HepG2 (cell line): ENCODE measurements around the gene DACT2. TPM values are rescaled to one million over a fixed set of nuclear protein-coding genes. Genes with fewer than 3 reads are reported as not detected.

ENCODE experiments used
- ARID5B ChIP-seq: IDR thresholded peaks from 2 replicates; pipeline ENCODE4 v1.4.0; 2020; ENCODE audit warnings: mild to moderate bottlenecking, missing genetic modification reagents
- ARNTL ChIP-seq: sonication (generic); formaldehyde crosslinking; IDR thresholded peaks from 2 replicates; pipeline ENCODE4 v1.4.0; 2020; ENCODE audit warnings: mild to moderate bottlenecking, missing genetic modification reagents
- GMEB2 ChIP-seq: IDR thresholded peaks from 2 replicates; pipeline ENCODE4 v1.6.1; 2016; ENCODE audit warnings: missing biosample characterization, missing genetic modification reagents, low read depth
- GRHL1 ChIP-seq: sonication (generic); formaldehyde crosslinking; conservative IDR thresholded peaks from 2 replicates; pipeline ENCODE4 v1.8.0; 2022; ENCODE audit warnings: missing genetic modification reagents
- HMG20B ChIP-seq: conservative IDR thresholded peaks from 2 replicates; pipeline ENCODE4 v1.6.1; 2016; ENCODE audit warnings: missing genetic modification reagents, missing compliant biosample characterization
- HMGA1 ChIP-seq: sonication (generic); formaldehyde crosslinking; conservative IDR thresholded peaks from 2 replicates; pipeline ENCODE4 v1.4.0; 2020; ENCODE audit warnings: missing genetic modification reagents
- MED1 ChIP-seq: sonication (generic); formaldehyde crosslinking; IDR thresholded peaks from 2 replicates; pipeline ENCODE4 v1.4.0; 2020; ENCODE audit warnings: missing genetic modification reagents
- NR2F6 ChIP-seq, 2 experiments: IDR thresholded peaks; 2 replicates each; pipeline ENCODE4 v1.6.1; 2016; ENCODE audit warnings: antibody characterized with exemption in 1 of 2, mild to moderate bottlenecking in 1 of 2
- PAF1 ChIP-seq: IDR thresholded peaks from 2 replicates; pipeline ENCODE4 v1.6.1; 2016; ENCODE audit warnings: missing genetic modification reagents, missing compliant biosample characterization
- SOX13 ChIP-seq, 3 experiments: fragments of 450-650 bp in 1 of 3; sonication (generic) in 1 of 3; formaldehyde crosslinking in 1 of 3; IDR thresholded peaks in 2 of 3; conservative IDR thresholded peaks in 1 of 3; 2 replicates each; pipeline versions ENCODE4 v1.5.0 to v1.6.1; 2016 to 2020; ENCODE audit warnings: antibody characterized with exemption in 1 of 3, mild to moderate bottlenecking in 1 of 3, missing compliant biosample characterization in 1 of 3, missing genetic modification reagents in 1 of 3, moderate library complexity in 1 of 3
- TMF1 ChIP-seq: sonication (generic); formaldehyde crosslinking; IDR thresholded peaks from 2 replicates; pipeline ENCODE4 v1.8.1; 2022; ENCODE audit warnings: low read depth, missing genetic modification reagents
- ZBTB43 ChIP-seq: sonication (generic); formaldehyde crosslinking; conservative IDR thresholded peaks from 2 replicates; pipeline ENCODE4 v1.4.0; 2020; ENCODE audit warnings: missing genetic modification reagents
- ZBTB49 ChIP-seq: sonication (generic); formaldehyde crosslinking; IDR thresholded peaks from 2 replicates; pipeline ENCODE4 v1.4.0; 2020; ENCODE audit warnings: missing genetic modification reagents, borderline replicate concordance
- ZMYM2 ChIP-seq: sonication (generic); formaldehyde crosslinking; IDR thresholded peaks from 2 replicates; pipeline ENCODE4 v1.8.0; 2022; ENCODE audit warnings: mild to moderate bottlenecking, missing genetic modification reagents
- ZNF501 ChIP-seq: sonication (generic); formaldehyde crosslinking; IDR thresholded peaks from 2 replicates; pipeline ENCODE4 v1.5.1; 2020; ENCODE audit warnings: mild to moderate bottlenecking, moderate library complexity, missing genetic modification reagents
- ZNF589 ChIP-seq: sonication (generic); formaldehyde crosslinking; conservative IDR thresholded peaks from 2 replicates; pipeline ENCODE4 v1.8.0; 2022; ENCODE audit warnings: mild to moderate bottlenecking, moderate library complexity, missing genetic modification reagents
- ZNF784 ChIP-seq: sonication (generic); formaldehyde crosslinking; IDR thresholded peaks from 2 replicates; pipeline ENCODE4 v1.5.1; 2020; ENCODE audit warnings: missing genetic modification reagents, mild to moderate bottlenecking, borderline replicate concordance
- polyA plus RNA-seq, 8 experiments: library from polyadenylated mRNA; depleted of rRNA in 3 of 8; stranded (reverse) in 7 of 8; unstranded in 1 of 8; fragments of >200 nt; fragmentation: Illumina TruSeq in 4 of 8; extraction: Trizol in 4 of 8; gene quantifications; 2 replicates each; pipeline versions ENCODE4 v1.2.1 to v1.2.3, GENCODE V29; 2011 to 2016; ENCODE audit warnings: low read depth in 4 of 8, missing spikeins in 1 of 8, mixed read lengths in 1 of 8; ENCODE audit not compliant: insufficient read depth in 1 of 8
- total RNA-seq, 5 experiments: library from RNA; depleted of rRNA; stranded (reverse); fragments of >200 nt; fragmentation: Illumina TruSeq; extraction: Trizol; gene quantifications; 2 replicates each; pipeline ENCODE4 v1.2.3, GENCODE V29; 2016; ENCODE audit warnings: low read depth in 1 of 5

Gene DACT2
- total and polyA plus RNA-seq, 2 of the 13 experiments (the other 11 are each of a cell fraction or from before 2014, with no cell fraction given), result 0.15 TPM; not detected in 1

GRCh38 chr6:168331058-168331457 lies 11.5 kb upstream of the DACT2 start (continued):
- TF ChIP-seq HMGA1 (CRISPR knock-in tag), result no peak
- TF ChIP-seq ZBTB49 (CRISPR knock-in tag), result no peak
- TF ChIP-seq ZBTB43, result 0 out of 2 replicates have a peak, but pooled peaks have one; percentile 30
- TF ChIP-seq GMEB2, result no peak
- peak; percentile 81 for TF ChIP-seq ARID5B
- no peak for TF ChIP-seq ZNF784 (CRISPR knock-in tag)
- no peak for TF ChIP-seq ZNF589
- no peak for TF ChIP-seq HMG20B (CRISPR knock-in tag)
- no peak for TF ChIP-seq TMF1
- TF ChIP-seq PAF1 (CRISPR knock-in tag), result no peak
- TF ChIP-seq SOX13 (IDR thresholded peaks at IDR 0.05), result no peak
- peak in 1 of 2 experiments; percentile 68; a peak in 1 of 4 replicates for TF ChIP-seq SOX13 (CRISPR knock-in tag; conservative IDR thresholded peaks at IDR 0.05 in 1 of 2, IDR thresholded peaks at IDR 0.05 in 1 of 2)
- no peak for TF ChIP-seq ARNTL (CRISPR knock-in tag)
- TF ChIP-seq GRHL1, result no peak
- no peak for TF ChIP-seq ZNF501 (CRISPR knock-in tag)
- TF ChIP-seq ZMYM2 (CRISPR knock-in tag), result no peak
- peak; percentile 29; the same call in 1 of the 2 replicates for TF ChIP-seq NR2F6 (IDR thresholded peaks at IDR 0.05)
- TF ChIP-seq NR2F6 (CRISPR knock-in tag; IDR thresholded peaks at IDR 0.05), result peak; percentile 64; the same call in 1 of the 2 replicates
- peak; percentile 65 for TF ChIP-seq MED1 (CRISPR knock-in tag)
